SK-N-MC (cell line): Measurements from ENCODE around the gene RPH3AL.

ENCODE experiments used
- EZH2 ChIP-seq: fragments of 200-600 bp; sonication (generic); IDR thresholded peaks from one replicate; pipeline ENCODE4 v1.6.1; 2017; ENCODE audit warnings: antibody characterized with exemption
- FOXP2 ChIP-seq: optimal IDR thresholded peaks from 2 replicates; pipeline ENCODE3; 2011; ENCODE audit warnings: mild to moderate bottlenecking, moderate library complexity; ENCODE audit not compliant: insufficient read depth; ENCODE audit errors: extremely low read length, control extremely low read depth
- POLR2AphosphoS5 ChIP-seq: IDR thresholded peaks from 2 replicates; pipeline ENCODE4 v1.6.1; 2012; ENCODE audit warnings: mild to moderate bottlenecking, low read depth, low read length, borderline replicate concordance

- TF ChIP-seq EZH2 (no peak), POLR2AphosphoS5 (no peak), FOXP2 (no peak)
Observed at GRCh38 chr17:199806-200545, 152.6 kb downstream of the RPH3AL start.
